ENCODE measurements around the gene TFAP2A. TPM values are rescaled to one million over a fixed set of nuclear protein-coding genes. Genes with fewer than 3 reads are reported as not detected.

The TFAP2A gene
- total RNA-seq, result 0.16 and 1.3 TPM in 2 replicates

DNA sequence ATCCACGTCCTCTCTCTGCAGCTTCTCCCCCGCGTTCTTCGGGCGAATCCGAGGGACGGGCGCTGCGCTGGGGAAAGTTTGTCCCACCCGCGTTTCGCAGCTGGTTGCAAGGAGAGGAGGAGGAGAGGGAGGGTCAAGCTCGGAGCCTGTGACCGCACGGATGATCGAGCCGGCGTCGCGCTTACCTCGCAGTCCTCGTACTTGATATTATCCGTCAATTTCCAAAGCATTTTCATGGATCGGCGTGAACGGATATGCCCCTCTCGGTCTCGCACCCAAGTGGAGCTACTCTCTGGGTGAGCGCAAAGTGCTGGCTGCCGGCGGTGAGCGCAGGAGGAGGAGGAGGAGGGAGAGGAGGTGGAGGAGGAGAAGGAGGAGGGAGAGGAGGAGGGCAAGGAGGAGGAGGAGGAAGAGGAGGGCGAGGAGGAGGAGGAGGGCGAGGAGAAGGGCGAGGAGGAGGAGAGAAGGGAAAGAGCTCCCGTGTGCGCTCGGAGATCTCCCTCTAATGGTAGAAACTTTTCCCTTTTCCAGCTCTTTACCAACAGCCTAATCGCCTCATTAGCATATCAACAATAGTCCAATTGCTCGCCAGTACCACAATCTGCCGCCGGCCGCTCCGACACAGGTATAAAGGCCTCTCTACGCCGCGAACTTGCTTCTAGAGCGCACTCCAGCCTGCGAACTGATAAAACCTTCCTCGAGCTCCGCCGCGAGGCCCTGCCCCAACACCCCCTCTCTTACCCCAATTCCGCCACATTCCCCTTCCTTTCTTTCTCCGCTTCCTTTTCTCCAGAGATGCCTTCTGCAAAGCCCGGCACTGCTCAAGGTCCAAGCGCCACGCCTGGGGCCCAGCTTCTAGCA lies at the start of gene TFAP2A:
Gene TFAP2A (minus strand): TSS at position 319 of the 861 bp plus-strand sequence. CDS start 83 bp downstream, at position 236.

Other genes with a start within 250 kb of the TFAP2A start
- gene GCNT2, start 106.3 kb upstream of the TFAP2A start, total RNA-seq, result 4.4 and 5.2 TPM in 2 replicates

All from mesangial cell (primary cell).